ENCODE measurements around the gene HOXA3. TPM values are rescaled to one million over a fixed set of nuclear protein-coding genes. Genes with fewer than 3 reads are reported as not detected.

Gene HOXA3
- polyA plus RNA-seq, 1 donor (not counting 4 experiments of a cell fraction or from before 2014, with no cell fraction given) = 0.58 TPM

DNA sequence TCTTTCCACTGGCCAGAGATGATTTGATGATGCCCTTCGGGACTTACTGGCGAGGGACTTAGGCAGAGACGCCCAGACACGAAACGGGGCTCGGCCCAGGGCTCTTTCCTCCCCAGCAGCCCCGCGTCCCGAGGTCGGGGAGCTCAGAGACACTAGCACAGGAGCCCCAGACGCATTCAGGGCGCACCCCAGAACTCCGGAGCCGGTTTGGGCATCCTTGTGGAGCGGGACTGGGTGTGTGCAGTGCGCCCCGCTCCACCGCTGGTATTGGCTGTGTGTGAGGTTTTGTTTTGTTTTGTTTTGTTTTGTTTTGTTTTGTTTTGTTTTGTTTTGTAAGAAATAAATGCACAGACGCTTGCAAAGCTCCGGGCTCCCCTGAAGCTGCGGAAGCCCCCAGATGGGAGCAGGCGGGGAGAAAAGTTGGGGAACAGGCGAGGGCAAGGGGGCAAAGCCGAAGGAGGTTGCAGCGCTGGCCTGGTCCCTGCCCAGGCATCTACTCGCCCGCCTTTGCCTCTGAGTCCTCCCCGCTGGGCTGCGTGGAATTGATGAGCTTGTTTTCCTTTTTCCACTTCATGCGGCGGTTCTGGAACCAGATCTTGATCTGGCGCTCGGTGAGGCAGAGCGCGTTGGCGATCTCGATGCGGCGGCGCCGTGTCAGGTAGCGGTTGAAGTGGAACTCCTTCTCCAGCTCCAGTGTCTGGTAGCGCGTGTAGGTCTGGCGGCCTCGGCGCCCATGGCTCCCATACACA is 7.0 kb downstream of the HOXA3 start:
- no peak for TF ChIP-seq EZH2 (IDR thresholded peaks at IDR 0.05; ENCODE audit: low read length)
- TF ChIP-seq, protein P1, sequence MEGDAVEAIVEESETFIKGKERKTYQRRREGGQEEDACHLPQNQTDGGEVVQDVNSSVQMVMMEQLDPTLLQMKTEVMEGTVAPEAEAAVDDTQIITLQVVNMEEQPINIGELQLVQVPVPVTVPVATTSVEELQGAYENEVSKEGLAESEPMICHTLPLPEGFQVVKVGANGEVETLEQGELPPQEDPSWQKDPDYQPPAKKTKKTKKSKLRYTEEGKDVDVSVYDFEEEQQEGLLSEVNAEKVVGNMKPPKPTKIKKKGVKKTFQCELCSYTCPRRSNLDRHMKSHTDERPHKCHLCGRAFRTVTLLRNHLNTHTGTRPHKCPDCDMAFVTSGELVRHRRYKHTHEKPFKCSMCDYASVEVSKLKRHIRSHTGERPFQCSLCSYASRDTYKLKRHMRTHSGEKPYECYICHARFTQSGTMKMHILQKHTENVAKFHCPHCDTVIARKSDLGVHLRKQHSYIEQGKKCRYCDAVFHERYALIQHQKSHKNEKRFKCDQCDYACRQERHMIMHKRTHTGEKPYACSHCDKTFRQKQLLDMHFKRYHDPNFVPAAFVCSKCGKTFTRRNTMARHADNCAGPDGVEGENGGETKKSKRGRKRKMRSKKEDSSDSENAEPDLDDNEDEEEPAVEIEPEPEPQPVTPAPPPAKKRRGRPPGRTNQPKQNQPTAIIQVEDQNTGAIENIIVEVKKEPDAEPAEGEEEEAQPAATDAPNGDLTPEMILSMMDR (optimal IDR thresholded peaks at IDR 0.05 in 1 of 3, IDR thresholded peaks at IDR 0.05 in 1 of 3, conservative IDR thresholded peaks at IDR 0.05 in 1 of 3; ENCODE audit: extremely low read depth in 1 of 3, insufficient read depth in 2 of 3, low read length in 3 of 3) = no peak
- Histone ChIP-seq H3K4me1 (ENCODE audit: control insufficient read depth, extremely low read depth, insufficient read depth, low read length) (peaks cover 53% of the 10 kb centered on the region), H3K4me2 (ENCODE audit: control insufficient read depth, extremely low read depth, insufficient read depth, low read depth, low read length) (peak overlapping the region; percentile 94), H3K4me3 (ENCODE audit: control insufficient read depth in 2 of 3, extremely low read depth in 1 of 3, insufficient read depth in 2 of 3, low read depth in 1 of 3, low read length in 3 of 3) (peak overlapping the region in 2 of 3 experiments; percentile 65 to 71), H3K36me3 (ENCODE audit: control insufficient read depth in 2 of 2, extremely low read depth in 1 of 2, insufficient read depth in 2 of 2, low read length in 2 of 2) (peaks cover 3 to 7% of the 10 kb centered on the region in 2 experiments), H3K9me1 (ENCODE audit: control insufficient read depth, extremely low read depth, insufficient read depth, low read length) (no peaks in the 10 kb centered on the region), H3K27me3 (ENCODE audit: control insufficient read depth, extremely low read depth, insufficient read depth, low read length) (no peaks in the 10 kb centered on the region), H3K79me2 (ENCODE audit: control insufficient read depth, insufficient read depth, low read length) (peaks cover 92% of the 10 kb centered on the region), H4K20me1 (ENCODE audit: control insufficient read depth, extremely low read depth, insufficient read depth, low read length) (no peaks in the 10 kb centered on the region), H3K27ac (ENCODE audit: control insufficient read depth, insufficient read depth, low read length) (peak overlapping the region; percentile 77), H3K9me3 (ENCODE audit: control insufficient read depth, low read depth, low read length) (no peaks in the 10 kb centered on the region), H3K9ac (ENCODE audit: control insufficient read depth, extremely low read depth, insufficient read depth, low read length) (peak overlapping the region; percentile 93), H2AFZ (ENCODE audit: control insufficient read depth, low read length) (peak overlapping the region; percentile 17)
- dilution Hi-C loops (cut with MboI; ENCODE audit: extremely low pct_ligation_motif_present, low sequenced_read_pairs) = no loop called here
- DNase-seq (ENCODE audit: low read depth, low spot score) (no peak), FAIRE-seq (no peak)

DNA sequence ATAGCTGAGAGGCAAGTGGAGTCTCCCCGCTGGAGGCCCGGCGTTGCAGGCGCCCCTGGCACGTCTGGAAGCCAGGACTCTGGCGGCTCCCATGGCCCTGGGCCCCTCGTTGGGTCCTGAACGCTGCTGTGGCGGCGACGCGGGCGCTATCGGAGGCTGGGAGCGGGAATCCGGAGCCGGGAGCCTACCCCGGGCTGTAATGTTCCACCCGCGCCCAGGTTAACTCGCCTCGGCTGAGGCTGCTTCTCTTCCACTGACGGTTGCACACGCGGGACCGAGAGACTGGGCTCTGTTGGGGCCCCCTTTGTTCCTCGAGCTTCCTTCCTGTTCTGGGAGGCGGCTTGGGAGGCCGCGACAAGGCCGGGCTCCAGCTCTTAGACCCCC is 7.6 kb downstream of the HOXA3 start:
- Histone ChIP-seq H3K36me3 (ENCODE audit: control insufficient read depth in 2 of 2, extremely low read depth in 1 of 2, insufficient read depth in 2 of 2, low read length in 2 of 2) (peaks cover 3 to 7% of the 10 kb centered on the region in 2 experiments), H3K79me2 (ENCODE audit: control insufficient read depth, insufficient read depth, low read length) (peaks cover 89% of the 10 kb centered on the region), H4K20me1 (ENCODE audit: control insufficient read depth, extremely low read depth, insufficient read depth, low read length) (no peaks in the 10 kb centered on the region), H3K27ac (ENCODE audit: control insufficient read depth, insufficient read depth, low read length) (peak overlapping the region; percentile 77), H3K27me3 (ENCODE audit: control insufficient read depth, extremely low read depth, insufficient read depth, low read length) (no peaks in the 10 kb centered on the region), H3K9me1 (ENCODE audit: control insufficient read depth, extremely low read depth, insufficient read depth, low read length) (no peaks in the 10 kb centered on the region), H3K4me3 (ENCODE audit: control insufficient read depth in 2 of 3, extremely low read depth in 1 of 3, insufficient read depth in 2 of 3, low read depth in 1 of 3, low read length in 3 of 3) (peak overlapping the region in 2 of 3 experiments; percentile 65 to 71), H2AFZ (ENCODE audit: control insufficient read depth, low read length) (no peak overlapping the region), H3K9me3 (ENCODE audit: control insufficient read depth, low read depth, low read length) (no peaks in the 10 kb centered on the region), H3K4me1 (ENCODE audit: control insufficient read depth, extremely low read depth, insufficient read depth, low read length) (peaks cover 55% of the 10 kb centered on the region), H3K4me2 (ENCODE audit: control insufficient read depth, extremely low read depth, insufficient read depth, low read depth, low read length) (peak overlapping the region; percentile 94), H3K9ac (ENCODE audit: control insufficient read depth, extremely low read depth, insufficient read depth, low read length) (peak overlapping the region; percentile 93)
- no peak for FAIRE-seq
- DNase-seq (ENCODE audit: low read depth, low spot score) = no peak
- dilution Hi-C loops (cut with MboI; ENCODE audit: extremely low pct_ligation_motif_present, low sequenced_read_pairs) = no loop called here
- TF ChIP-seq, protein P1 (optimal IDR thresholded peaks at IDR 0.05 in 1 of 3, IDR thresholded peaks at IDR 0.05 in 1 of 3, conservative IDR thresholded peaks at IDR 0.05 in 1 of 3; ENCODE audit: extremely low read depth in 1 of 3, insufficient read depth in 2 of 3, low read length in 3 of 3) = no peak
- no peak for TF ChIP-seq EZH2 (IDR thresholded peaks at IDR 0.05; ENCODE audit: low read length)

All from keratinocyte (primary cell).